Effector memory CD4-positive, alpha-beta T cell (primary cell): ENCODE results near the gene RAD50.
A peak's percentile ranks its signal among the peaks of the same experiment; 100 is the strongest.

Experiments
- DNase-seq, 3 donors: peaks; one replicate each; pipeline ENCODE4 v3.0.0-alpha.2; 2020
- H3K27ac ChIP-seq: 2 replicates; pipeline ENCODE4 v1.7.0; 2013; ENCODE audit warnings: mild to moderate bottlenecking, low read length, moderate library complexity; ENCODE audit not compliant: insufficient read depth, poor library complexity, severe bottlenecking
- H3K27me3 ChIP-seq: replicated peaks from 2 replicates; pipeline ENCODE4 v1.7.0; 2013; ENCODE audit warnings: mild to moderate bottlenecking, low read length; ENCODE audit not compliant: insufficient read depth, control insufficient read depth, poor library complexity, severe bottlenecking
- H3K36me3 ChIP-seq: 2 replicates; pipeline ENCODE4 v1.7.0; 2013; ENCODE audit warnings: mild to moderate bottlenecking, low read length, moderate library complexity; ENCODE audit not compliant: control insufficient read depth, insufficient read depth
- H3K4me1 ChIP-seq: 2 replicates; pipeline ENCODE4 v1.7.0; 2013; ENCODE audit warnings: low read length, mild to moderate bottlenecking; ENCODE audit not compliant: control insufficient read depth, insufficient read depth, poor library complexity, severe bottlenecking
- H3K4me3 ChIP-seq: 2 replicates; pipeline ENCODE4 v1.7.0; 2013; ENCODE audit warnings: low read length, low read depth, mild to moderate bottlenecking; ENCODE audit not compliant: insufficient read depth, poor library complexity, severe bottlenecking
- H3K9me3 ChIP-seq: 2 replicates; pipeline ENCODE4 v1.7.0; 2013; ENCODE audit warnings: mild to moderate bottlenecking, low read length, moderate library complexity; ENCODE audit not compliant: control insufficient read depth

RAD50 gene

GRCh38 chr5:132641841-132642240, 85.1 kb downstream of the RAD50 start:
- Histone ChIP-seq H3K9me3 (no peaks in the 10 kb centered on the region), H3K4me3 (no peak overlapping the region), H3K4me1 (no peaks in the 10 kb centered on the region), H3K27ac (no peak overlapping the region), H3K27me3 (no peaks in the 10 kb centered on the region), H3K36me3 (peaks cover 45% of the 10 kb centered on the region)
- DNase-seq, result no peak

DNA sequence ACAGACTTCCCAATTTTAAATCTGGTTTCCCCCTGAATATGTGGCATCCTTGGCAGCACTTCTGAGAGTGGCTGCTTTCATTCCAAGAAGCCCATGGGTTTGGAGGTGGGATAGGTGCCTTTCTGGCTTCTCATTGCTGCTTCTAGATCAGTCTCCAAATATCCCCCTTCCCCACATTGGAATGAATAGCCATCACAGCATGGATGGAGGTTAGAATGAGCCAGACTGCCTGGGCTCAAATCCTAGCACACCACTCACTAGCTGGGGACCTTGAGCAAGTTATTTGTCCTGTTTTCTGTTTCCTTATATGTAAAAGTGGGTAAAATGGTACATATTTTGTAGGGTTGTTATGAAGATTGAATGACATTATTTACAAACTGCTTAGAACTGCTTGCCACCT, 87.4 kb downstream of the RAD50 start:
- no peak for DNase-seq
- peaks cover 31% of the 10 kb centered on the region for H3K36me3 ChIP-seq
- no peak overlapping the region for H3K4me3 ChIP-seq
- no peaks in the 10 kb centered on the region for H3K27me3 ChIP-seq
- peaks cover 7% of the 10 kb centered on the region for H3K9me3 ChIP-seq
- H3K4me1 ChIP-seq, result no peaks in the 10 kb centered on the region
- no peak overlapping the region for H3K27ac ChIP-seq

DNA sequence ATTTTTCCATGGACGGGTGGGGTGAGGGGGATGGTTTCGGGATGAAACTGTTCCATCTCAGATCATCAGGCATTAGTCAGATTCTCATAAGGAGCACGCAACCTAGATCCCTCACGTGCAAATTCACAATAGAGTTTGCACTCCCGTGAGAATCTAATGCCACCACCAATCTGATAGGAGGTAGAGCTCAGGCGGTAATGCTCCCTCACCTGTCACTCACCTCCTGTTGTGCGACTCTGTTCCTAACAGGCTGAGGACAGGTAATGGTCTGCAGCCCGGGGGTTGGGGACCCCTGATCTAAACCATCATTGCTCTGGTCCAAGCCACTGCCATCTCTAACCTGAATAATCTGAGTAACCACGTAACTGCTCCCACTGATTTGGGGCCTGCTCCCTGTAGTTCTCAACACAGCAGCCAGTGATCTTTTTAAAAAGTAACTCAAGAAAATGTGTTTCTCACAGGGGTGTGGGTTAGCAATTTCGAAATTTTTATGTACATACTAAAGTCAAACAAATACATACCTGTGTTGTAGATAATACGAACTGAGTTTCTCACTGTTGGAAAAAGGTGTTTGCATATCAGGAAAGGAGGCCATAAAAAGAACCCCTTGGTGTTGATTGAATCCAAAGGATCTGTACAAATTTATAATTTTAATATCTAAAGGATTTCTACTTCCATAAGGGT, 89.9 kb downstream of the RAD50 start:
- H3K36me3 ChIP-seq, result peaks cover 8% of the 10 kb centered on the region

GRCh38 chr5:132647473-132647872, 90.7 kb downstream of the RAD50 start:
- H3K4me1 ChIP-seq, result no peaks in the 10 kb centered on the region
- DNase-seq, result no peak

More for the DNA sequence above, 89.9 kb downstream of the RAD50 start:
- H3K27me3 ChIP-seq, result no peaks in the 10 kb centered on the region
- no peak overlapping the region for H3K4me3 ChIP-seq
- H3K4me1 ChIP-seq, result no peaks in the 10 kb centered on the region
- peaks cover 7% of the 10 kb centered on the region for H3K9me3 ChIP-seq
- DNase-seq, result no peak
- H3K27ac ChIP-seq, result no peak overlapping the region

GRCh38 chr5:132648355-132648754, 91.6 kb downstream of the RAD50 start:
- Histone ChIP-seq H3K27ac (no peak overlapping the region), H3K4me1 (no peaks in the 10 kb centered on the region), H3K9me3 (peaks cover 7% of the 10 kb centered on the region), H3K36me3 (peaks cover under 1% of the 10 kb centered on the region), H3K4me3 (no peak overlapping the region), H3K27me3 (no peaks in the 10 kb centered on the region)
- no peak for DNase-seq

More at GRCh38 chr5:132647473-132647872, 90.7 kb downstream of the RAD50 start:
- peaks cover 7% of the 10 kb centered on the region for H3K9me3 ChIP-seq
- H3K36me3 ChIP-seq, result peaks cover 8% of the 10 kb centered on the region
- no peak overlapping the region for H3K4me3 ChIP-seq
- no peak overlapping the region for H3K27ac ChIP-seq
- no peaks in the 10 kb centered on the region for H3K27me3 ChIP-seq

- DNase-seq, result no peak
- H3K27ac ChIP-seq, result no peak overlapping the region
- H3K36me3 ChIP-seq, result no peaks in the 10 kb centered on the region
- H3K27me3 ChIP-seq, result peaks cover 13% of the 10 kb centered on the region
- H3K4me3 ChIP-seq, result no peak overlapping the region
- peaks cover 7% of the 10 kb centered on the region for H3K4me1 ChIP-seq
- peaks cover 7% of the 10 kb centered on the region for H3K9me3 ChIP-seq
Observed at GRCh38 chr5:132651838-132652469, 95.2 kb downstream of the RAD50 start.

GRCh38 chr5:132653716-132654115, 96.9 kb downstream of the RAD50 start:
- Histone ChIP-seq H3K9me3 (peaks cover 5% of the 10 kb centered on the region), H3K27ac (no peak overlapping the region), H3K4me1 (peaks cover 9% of the 10 kb centered on the region), H3K4me3 (no peak overlapping the region), H3K27me3 (peaks cover 15% of the 10 kb centered on the region), H3K36me3 (no peaks in the 10 kb centered on the region)
- DNase-seq, result no peak

GRCh38 chr5:132655821-132656773, 99.3 kb downstream of the RAD50 start:
- peak in 1 of 3 donors; percentile 18 for DNase-seq
- Histone ChIP-seq H3K4me1 (peaks cover 10% of the 10 kb centered on the region), H3K27ac (no peak overlapping the region), H3K9me3 (no peaks in the 10 kb centered on the region), H3K36me3 (no peaks in the 10 kb centered on the region), H3K27me3 (peaks cover 15% of the 10 kb centered on the region), H3K4me3 (peak overlapping the region; percentile 48)

DNA sequence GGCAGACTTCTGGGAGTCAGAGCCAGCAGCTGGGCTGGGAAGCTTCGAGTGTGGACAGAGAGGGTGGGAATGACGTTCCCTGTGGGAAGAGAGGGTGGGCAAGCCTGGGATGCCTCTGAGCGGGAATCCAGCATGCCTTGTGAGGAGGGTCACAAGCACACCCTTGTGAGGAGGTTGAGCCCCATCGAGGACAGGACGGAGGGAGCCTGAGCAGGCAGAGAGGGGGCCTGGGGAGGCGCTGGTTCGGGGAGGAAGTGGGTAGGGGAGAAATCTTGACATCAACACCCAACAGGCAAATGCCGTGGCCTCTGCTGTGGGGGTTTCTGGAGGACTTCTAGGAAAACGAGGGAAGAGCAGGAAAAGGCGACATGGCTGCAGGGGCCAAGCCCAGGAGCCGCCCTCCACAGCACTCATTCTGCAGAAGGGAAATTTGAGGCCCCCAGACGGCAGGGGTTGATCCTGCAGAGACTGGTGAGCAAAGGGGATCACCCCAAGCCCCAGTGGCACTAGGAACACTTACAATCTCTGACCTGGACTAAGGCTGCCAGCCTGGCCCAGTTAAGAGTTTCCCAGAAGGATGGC, 100.1 kb downstream of the RAD50 start:
- no peak for DNase-seq
- Histone ChIP-seq H3K27ac (no peak overlapping the region), H3K4me3 (peak overlapping the region; percentile 48), H3K36me3 (no peaks in the 10 kb centered on the region), H3K4me1 (peaks cover 13% of the 10 kb centered on the region), H3K27me3 (peaks cover 15% of the 10 kb centered on the region), H3K9me3 (no peaks in the 10 kb centered on the region)
